ENCODE results near the gene L3MBTL2. TPM values are rescaled to one million over a fixed set of nuclear protein-coding genes. Genes with fewer than 3 reads are reported as not detected.

Gene L3MBTL2
- polyA plus RNA-seq, 3 donors: 13.6 to 15.2 (median 14.0) TPM

DNA sequence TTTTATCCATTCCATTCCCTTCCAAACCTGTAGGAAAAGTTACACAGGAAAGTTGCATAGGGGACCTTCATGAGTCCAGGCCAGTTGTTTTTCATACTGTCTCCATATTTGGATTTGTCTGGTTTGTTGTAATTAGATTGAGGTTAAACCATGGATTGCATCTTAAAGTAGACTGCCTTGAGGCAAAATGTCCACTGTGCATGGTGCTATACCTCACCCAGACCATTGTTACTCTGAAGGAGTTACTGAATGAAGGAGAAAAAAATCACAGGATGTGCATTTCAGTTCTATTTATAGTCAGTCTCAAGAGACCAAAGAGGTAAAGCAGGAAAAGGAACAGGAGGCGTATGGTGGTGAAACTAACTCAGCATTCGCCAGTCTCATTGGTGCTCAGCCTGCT lies 29.6 kb upstream of the L3MBTL2 start:
- H3K27me3 Mint-ChIP-seq (ENCODE audit: low read depth in 3 of 3): no peaks in the 10 kb centered on the region
- no peak overlapping the region for H3K4me3 ChIP-seq (replicated peaks in 1 of 3; ENCODE audit: low read depth in 2 of 3, low read length in 3 of 3)

DNA sequence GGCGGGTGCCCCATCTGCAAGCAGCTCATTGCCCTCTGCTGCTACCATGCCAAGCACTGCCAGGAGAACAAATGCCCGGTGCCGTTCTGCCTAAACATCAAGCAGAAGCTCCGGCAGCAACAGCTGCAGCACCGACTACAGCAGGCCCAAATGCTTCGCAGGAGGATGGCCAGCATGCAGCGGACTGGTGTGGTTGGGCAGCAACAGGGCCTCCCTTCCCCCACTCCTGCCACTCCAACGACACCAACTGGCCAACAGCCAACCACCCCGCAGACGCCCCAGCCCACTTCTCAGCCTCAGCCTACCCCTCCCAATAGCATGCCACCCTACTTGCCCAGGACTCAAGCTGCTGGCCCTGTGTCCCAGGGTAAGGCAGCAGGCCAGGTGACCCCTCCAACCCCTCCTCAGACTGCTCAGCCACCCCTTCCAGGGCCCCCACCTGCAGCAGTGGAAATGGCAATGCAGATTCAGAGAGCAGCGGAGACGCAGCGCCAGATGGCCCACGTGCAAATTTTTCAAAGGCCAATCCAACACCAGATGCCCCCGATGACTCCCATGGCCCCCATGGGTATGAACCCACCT lies 28.0 kb upstream of the L3MBTL2 start:
- TF ChIP-seq, protein P1, sequence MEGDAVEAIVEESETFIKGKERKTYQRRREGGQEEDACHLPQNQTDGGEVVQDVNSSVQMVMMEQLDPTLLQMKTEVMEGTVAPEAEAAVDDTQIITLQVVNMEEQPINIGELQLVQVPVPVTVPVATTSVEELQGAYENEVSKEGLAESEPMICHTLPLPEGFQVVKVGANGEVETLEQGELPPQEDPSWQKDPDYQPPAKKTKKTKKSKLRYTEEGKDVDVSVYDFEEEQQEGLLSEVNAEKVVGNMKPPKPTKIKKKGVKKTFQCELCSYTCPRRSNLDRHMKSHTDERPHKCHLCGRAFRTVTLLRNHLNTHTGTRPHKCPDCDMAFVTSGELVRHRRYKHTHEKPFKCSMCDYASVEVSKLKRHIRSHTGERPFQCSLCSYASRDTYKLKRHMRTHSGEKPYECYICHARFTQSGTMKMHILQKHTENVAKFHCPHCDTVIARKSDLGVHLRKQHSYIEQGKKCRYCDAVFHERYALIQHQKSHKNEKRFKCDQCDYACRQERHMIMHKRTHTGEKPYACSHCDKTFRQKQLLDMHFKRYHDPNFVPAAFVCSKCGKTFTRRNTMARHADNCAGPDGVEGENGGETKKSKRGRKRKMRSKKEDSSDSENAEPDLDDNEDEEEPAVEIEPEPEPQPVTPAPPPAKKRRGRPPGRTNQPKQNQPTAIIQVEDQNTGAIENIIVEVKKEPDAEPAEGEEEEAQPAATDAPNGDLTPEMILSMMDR (IDR thresholded peaks at IDR 0.05): no peak
- Histone ChIP-seq H4K20me1 (ENCODE audit: insufficient read depth, low read length) (peaks cover 94% of the 10 kb centered on the region), H3K4me3 (replicated peaks in 1 of 3; ENCODE audit: low read depth in 2 of 3, low read length in 3 of 3) (no peak overlapping the region), H3K9me3 (replicated peaks in 1 of 2; ENCODE audit: control insufficient read depth in 1 of 2, insufficient read depth in 1 of 2, low read length in 2 of 2) (no peaks in the 10 kb centered on the region), H3K4me1 (ENCODE audit: control insufficient read depth in 1 of 2, insufficient read depth in 2 of 2, low read length in 2 of 2) (peaks cover 8 to 9% of the 10 kb centered on the region in 2 donors), H3K79me2 (ENCODE audit: insufficient read depth, low read length) (no peaks in the 10 kb centered on the region), H3K36me3 (replicated peaks in 1 of 2; ENCODE audit: control insufficient read depth in 1 of 2, insufficient read depth in 2 of 2, low read length in 2 of 2) (peaks cover 78 to 84% of the 10 kb centered on the region in 2 donors), H3K27ac (ENCODE audit: low read depth in 1 of 2, low read length in 2 of 2) (no peak overlapping the region), H3K9ac (ENCODE audit: insufficient read depth, low read length, poor library complexity, severe bottlenecking) (no peak overlapping the region), H2AFZ (ENCODE audit: insufficient read depth, low read depth, low read length, poor library complexity, severe bottlenecking) (no peak overlapping the region), H3K4me2 (replicated peaks; ENCODE audit: extremely low read depth, low read length, poor library complexity, severe bottlenecking) (no peak overlapping the region), H3K27me3 (ENCODE audit: control insufficient read depth in 2 of 2, insufficient read depth in 2 of 2, low read length in 2 of 2) (no peaks in the 10 kb centered on the region)
- intact Hi-C loops (cut with micrococcal nuclease): loop anchor here in 1 of 2 donors (5.0 kb wide), 1 partner anchor 45 kb away; no protein-coding TSS in a partner anchor
- no peak overlapping the region for H3K4me3 Mint-ChIP-seq
- peak overlapping the region in 1 of 7 donors; percentile 18 for H3K27ac Mint-ChIP-seq
- H3K9me3 Mint-ChIP-seq: peaks cover 0 to 2% (median 0%) of the 10 kb centered on the region in 7 donors
- peaks cover 9% of the 10 kb centered on the region for H3K4me1 Mint-ChIP-seq
- peaks cover 61 to 74% of the 10 kb centered on the region in 2 donors for H3K36me3 Mint-ChIP-seq
- no peaks in the 10 kb centered on the region for H3K27me3 Mint-ChIP-seq (ENCODE audit: low read depth in 3 of 3)
- no peak for DNase-seq
- 91% methylated on average over 15 of the region's 15 CpGs for WGBS (ENCODE audit: insufficient coverage)

More for the DNA sequence above, 29.6 kb upstream of the L3MBTL2 start:
- H3K9me3 Mint-ChIP-seq: no peaks in the 10 kb centered on the region
- TF ChIP-seq, protein P1 (IDR thresholded peaks at IDR 0.05): no peak
- Histone ChIP-seq H4K20me1 (ENCODE audit: insufficient read depth, low read length) (peaks cover 96% of the 10 kb centered on the region), H3K27ac (ENCODE audit: low read depth in 1 of 2, low read length in 2 of 2) (no peak overlapping the region), H3K79me2 (ENCODE audit: insufficient read depth, low read length) (no peaks in the 10 kb centered on the region), H3K4me2 (replicated peaks; ENCODE audit: extremely low read depth, low read length, poor library complexity, severe bottlenecking) (no peak overlapping the region), H2AFZ (ENCODE audit: insufficient read depth, low read depth, low read length, poor library complexity, severe bottlenecking) (no peak overlapping the region), H3K36me3 (replicated peaks in 1 of 2; ENCODE audit: control insufficient read depth in 1 of 2, insufficient read depth in 2 of 2, low read length in 2 of 2) (peaks cover 88 to 97% of the 10 kb centered on the region in 2 donors), H3K9me3 (replicated peaks in 1 of 2; ENCODE audit: control insufficient read depth in 1 of 2, insufficient read depth in 1 of 2, low read length in 2 of 2) (no peaks in the 10 kb centered on the region), H3K4me1 (ENCODE audit: control insufficient read depth in 1 of 2, insufficient read depth in 2 of 2, low read length in 2 of 2) (no peaks in the 10 kb centered on the region), H3K9ac (ENCODE audit: insufficient read depth, low read length, poor library complexity, severe bottlenecking) (no peak overlapping the region), H3K27me3 (ENCODE audit: control insufficient read depth in 2 of 2, insufficient read depth in 2 of 2, low read length in 2 of 2) (no peaks in the 10 kb centered on the region)
- no peak for DNase-seq
- WGBS (ENCODE audit: insufficient coverage): 86% methylated on average over 2 of the region's 2 CpGs
- H3K36me3 Mint-ChIP-seq: peaks cover 70 to 90% of the 10 kb centered on the region in 2 donors
- intact Hi-C loops (cut with micrococcal nuclease): loop anchor here in 1 of 2 donors (5.0 kb wide), 1 partner anchor 43 kb away; no protein-coding TSS in a partner anchor
- no peak overlapping the region for H3K27ac Mint-ChIP-seq
- H3K4me3 Mint-ChIP-seq: no peak overlapping the region
- peaks cover under 1% of the 10 kb centered on the region for H3K4me1 Mint-ChIP-seq

All from CD14-positive monocyte (primary cell).